Measurements from ENCODE around the gene SLBP.

Gene SLBP

GRCh38 chr4:1730532-1731135, 18.5 kb upstream of the SLBP start:
- H3K27me3 ChIP-seq (replicated peaks) = no peaks in the 10 kb centered on the region
- DNase-seq = no peak
- no peak overlapping the region for H3K27ac ChIP-seq
- H3K4me3 ChIP-seq (ENCODE audit: low read depth, low read length) = no peak overlapping the region
- peaks cover 24% of the 10 kb centered on the region for H3K36me3 ChIP-seq (replicated peaks)
- in situ Hi-C loops (cut with HindIII; ENCODE audit: low pct_ligation_motif_present, low sequenced_read_pairs) = no loop called here
- TF ChIP-seq CTCF (IDR thresholded peaks at IDR 0.05; ENCODE audit: low read depth, low read length, missing control alignments) = no peak

GRCh38 chr4:1728061-1728980, 16.2 kb upstream of the SLBP start:
- Histone ChIP-seq H3K27me3 (replicated peaks) (no peaks in the 10 kb centered on the region), H3K27ac (peak overlapping the region; percentile 48), H3K4me3 (ENCODE audit: low read depth, low read length) (no peak overlapping the region), H3K36me3 (replicated peaks) (peaks cover 24% of the 10 kb centered on the region)
- DNase-seq = no peak
- peak; percentile 43 for TF ChIP-seq CTCF (IDR thresholded peaks at IDR 0.05; ENCODE audit: low read depth, low read length, missing control alignments)
- in situ Hi-C loops (cut with HindIII; ENCODE audit: low pct_ligation_motif_present, low sequenced_read_pairs) = no loop called here

- Histone ChIP-seq H3K27me3 (replicated peaks) (no peaks in the 10 kb centered on the region), H3K4me3 (ENCODE audit: low read depth, low read length) (peak overlapping the region; percentile 3), H3K27ac (peak overlapping the region; percentile 48), H3K36me3 (replicated peaks) (peaks cover 17% of the 10 kb centered on the region)
- in situ Hi-C loops (cut with HindIII; ENCODE audit: low pct_ligation_motif_present, low sequenced_read_pairs) = no loop called here
- TF ChIP-seq CTCF (IDR thresholded peaks at IDR 0.05; ENCODE audit: low read depth, low read length, missing control alignments) = no peak
- DNase-seq = peak; percentile 82
These were observed 15.3 kb upstream of the SLBP start for GRCh38 chr4:1727117-1728031.

- peak; percentile 85 for DNase-seq
- peak; percentile 98 for TF ChIP-seq CTCF (IDR thresholded peaks at IDR 0.05; ENCODE audit: low read depth, low read length, missing control alignments)
- Histone ChIP-seq H3K36me3 (replicated peaks) (peaks cover 13% of the 10 kb centered on the region), H3K27me3 (replicated peaks) (no peaks in the 10 kb centered on the region), H3K27ac (no peak overlapping the region), H3K4me3 (ENCODE audit: low read depth, low read length) (no peak overlapping the region)
- in situ Hi-C loops (cut with HindIII; ENCODE audit: low pct_ligation_motif_present, low sequenced_read_pairs) = no loop called here
These were observed 14.2 kb upstream of the SLBP start for GRCh38 chr4:1726146-1726934.

GRCh38 chr4:1725521-1725920, 13.4 kb upstream of the SLBP start:
- Histone ChIP-seq H3K27ac (no peak overlapping the region), H3K27me3 (replicated peaks) (no peaks in the 10 kb centered on the region), H3K4me3 (ENCODE audit: low read depth, low read length) (no peak overlapping the region), H3K36me3 (replicated peaks) (peaks cover 13% of the 10 kb centered on the region)
- DNase-seq = no peak
- no peak for TF ChIP-seq CTCF (IDR thresholded peaks at IDR 0.05; ENCODE audit: low read depth, low read length, missing control alignments)
- in situ Hi-C loops (cut with HindIII; ENCODE audit: low pct_ligation_motif_present, low sequenced_read_pairs) = no loop called here
